CD14-positive monocyte (primary cell): ENCODE data around the gene CCDC33. TPM values are rescaled to one million over a fixed set of nuclear protein-coding genes. Genes with fewer than 3 reads are reported as not detected.

Experiments used
- DNase-seq, 3 donors: peaks; one replicate each; pipeline ENCODE4 v3.0.0-alpha.2; 2011 to 2022
- H2AFZ ChIP-seq: 2 replicates; pipeline ENCODE4 v1.6.0; 2012; ENCODE audit warnings: mild to moderate bottlenecking, low read depth, low read length, inconsistent platforms; ENCODE audit not compliant: insufficient read depth, poor library complexity, severe bottlenecking
- H3K27ac ChIP-seq, 2 donors: 1 replicate in 1 of 2; 2 replicates in 1 of 2; pipeline ENCODE4 v1.5.1; 2012 to 2013; ENCODE audit warnings: low read length in 2 of 2, control low read depth in 1 of 2, inconsistent platforms in 1 of 2, low read depth in 1 of 2, mild to moderate bottlenecking in 1 of 2
- H3K27me3 ChIP-seq, 2 donors: one replicate each; pipeline versions ENCODE4 v1.6.0 to v1.6.1; 2011 to 2013; ENCODE audit warnings: low read length in 2 of 2; ENCODE audit not compliant: control insufficient read depth in 2 of 2, insufficient read depth in 2 of 2
- H3K36me3 ChIP-seq, 2 donors: replicated peaks in 1 of 2; 1 replicate in 1 of 2; 2 replicates in 1 of 2; pipeline versions ENCODE4 v1.5.1 to v1.6.1; 2012 to 2013; ENCODE audit warnings: low read length in 2 of 2, control low read depth in 1 of 2, inconsistent platforms in 1 of 2, mild to moderate bottlenecking in 1 of 2; ENCODE audit not compliant: insufficient read depth in 2 of 2, control insufficient read depth in 1 of 2
- H3K4me1 ChIP-seq, 2 donors: 1 replicate in 1 of 2; 2 replicates in 1 of 2; pipeline versions ENCODE4 v1.5.1 to v1.6.1; 2012 to 2013; ENCODE audit warnings: low read length in 2 of 2, control low read depth in 1 of 2, inconsistent platforms in 1 of 2, mild to moderate bottlenecking in 1 of 2, moderate library complexity in 1 of 2; ENCODE audit not compliant: insufficient read depth in 2 of 2, control insufficient read depth in 1 of 2
- H3K4me2 ChIP-seq: replicated peaks from 2 replicates; pipeline ENCODE3; 2012; ENCODE audit warnings: low read length, moderate library complexity, mild to moderate bottlenecking; ENCODE audit not compliant: poor library complexity, severe bottlenecking; ENCODE audit errors: extremely low read depth
- H3K4me3 ChIP-seq, 3 experiments: fragments of 200-600 bp in 1 of 3; sonication (generic) in 1 of 3; replicated peaks in 1 of 3; 1 replicate in 2 of 3; 2 replicates in 1 of 3; pipeline ENCODE4 v1.5.1; 2011 to 2013; ENCODE audit warnings: low read length in 3 of 3, mild to moderate bottlenecking in 3 of 3, control low read depth in 2 of 3, low read depth in 2 of 3, inconsistent platforms in 1 of 3, moderate library complexity in 1 of 3
- H3K79me2 ChIP-seq: 2 replicates; pipeline ENCODE4 v1.6.0; 2012; ENCODE audit warnings: mild to moderate bottlenecking, control low read depth, inconsistent platforms, low read length, moderate library complexity; ENCODE audit not compliant: insufficient read depth
- H3K9ac ChIP-seq: 2 replicates; pipeline ENCODE4 v1.6.0; 2017; ENCODE audit warnings: low read length, mild to moderate bottlenecking; ENCODE audit not compliant: insufficient read depth, poor library complexity, severe bottlenecking
- H3K9me3 ChIP-seq, 2 donors: replicated peaks in 1 of 2; 1 replicate in 1 of 2; 2 replicates in 1 of 2; pipeline versions ENCODE4 v1.5.1 to v1.6.1; 2012 to 2013; ENCODE audit warnings: low read length in 2 of 2, control low read depth in 1 of 2; ENCODE audit not compliant: control insufficient read depth in 1 of 2, insufficient read depth in 1 of 2
- H4K20me1 ChIP-seq: 2 replicates; pipeline ENCODE4 v1.6.0; 2012; ENCODE audit warnings: mild to moderate bottlenecking, low read length, control low read depth, moderate library complexity; ENCODE audit not compliant: insufficient read depth
- H3K27ac Mint-ChIP-seq, 7 donors: one replicate each; pipeline ENCODE4 v1.8.0; 2020; ENCODE audit warnings: mild to moderate bottlenecking in 7 of 7, mixed read lengths in 7 of 7, moderate library complexity in 6 of 7, inconsistent platforms in 2 of 7
- H3K27me3 Mint-ChIP-seq, 3 donors: one replicate each; pipeline ENCODE4 v1.8.0; 2021 to 2022; ENCODE audit warnings: low read depth in 3 of 3, mild to moderate bottlenecking in 3 of 3, mixed read lengths in 3 of 3, moderate library complexity in 3 of 3, inconsistent platforms in 1 of 3
- H3K36me3 Mint-ChIP-seq, 2 donors: one replicate each; pipeline ENCODE4 v1.8.0; 2020; ENCODE audit warnings: mixed read lengths in 2 of 2, inconsistent platforms in 1 of 2, mild to moderate bottlenecking in 1 of 2
- H3K4me1 Mint-ChIP-seq: one replicate; pipeline ENCODE4 v1.8.0; 2020; ENCODE audit warnings: mild to moderate bottlenecking, mixed read lengths
- H3K4me3 Mint-ChIP-seq, 2 donors: one replicate each; pipeline ENCODE4 v1.8.0; 2020; ENCODE audit warnings: mild to moderate bottlenecking in 2 of 2, mixed read lengths in 2 of 2, moderate library complexity in 1 of 2
- H3K9me3 Mint-ChIP-seq, 7 donors: one replicate each; pipeline ENCODE4 v1.8.0; 2020 to 2022; ENCODE audit warnings: mixed read lengths in 7 of 7, mild to moderate bottlenecking in 6 of 7, moderate library complexity in 6 of 7, inconsistent platforms in 2 of 7
- CTCF ChIP-seq: fragments of 200-600 bp; IDR thresholded peaks from one replicate; pipeline ENCODE4 v1.8.0; 2022; ENCODE audit warnings: antibody characterized with exemption, mild to moderate bottlenecking
- WGBS: methylation state at CpG from one replicate; pipeline ENCODE4 v1.1.5; 2013; ENCODE audit warnings: missing lambda C conversion rate; ENCODE audit not compliant: insufficient coverage; 5-methylcytosine and 5-hydroxymethylcytosine counted together
- intact Hi-C, 2 donors: fragments of 100-400 bp; cut with micrococcal nuclease; formaldehyde crosslinking; loops; one replicate each; pipeline versions ENCODE4 v1.15.0 to v1.15.1; 2023
- polyA plus RNA-seq, 3 donors: library from polyadenylated mRNA; depleted of rRNA in 1 of 3; unstranded in 2 of 3; stranded (reverse) in 1 of 3; fragments of 300-500 nt in 2 of 3; fragments of >200 nt in 1 of 3; fragmentation: Illumina TruSeq in 2 of 3; gene quantifications; 1 replicate in 2 of 3; 2 replicates in 1 of 3; pipeline ENCODE4 v1.2.3, GENCODE V29; 2012 to 2021

Gene CCDC33
- polyA plus RNA-seq, 3 donors: not detected

GRCh38 chr15:74206801-74207281 is 29.3 kb upstream of the CCDC33 start:
- Histone ChIP-seq H3K36me3 (no peaks in the 10 kb centered on the region), H3K4me3 (no peak overlapping the region), H3K4me2 (no peak overlapping the region), H2AFZ (no peak overlapping the region), H3K9me3 (no peaks in the 10 kb centered on the region), H3K27me3 (no peaks in the 10 kb centered on the region), H4K20me1 (no peaks in the 10 kb centered on the region), H3K27ac (no peak overlapping the region), H3K9ac (no peak overlapping the region), H3K4me1 (no peaks in the 10 kb centered on the region), H3K79me2 (no peaks in the 10 kb centered on the region)
- 88% methylated on average over 6 of the region's 6 CpGs for WGBS
- Mint-ChIP-seq H3K4me3 (no peak overlapping the region), H3K27ac (no peak overlapping the region), H3K4me1 (peaks cover 1% of the 10 kb centered on the region), H3K9me3 (no peaks in the 10 kb centered on the region), H3K36me3 (no peaks in the 10 kb centered on the region), H3K27me3 (peaks cover 9 to 12% (median 11%) of the 10 kb centered on the region in 3 donors)
- TF ChIP-seq CTCF: no peak
- intact Hi-C loops: no loop called here
- no peak for DNase-seq

- Mint-ChIP-seq H3K36me3 (no peaks in the 10 kb centered on the region), H3K4me3 (no peak overlapping the region), H3K27ac (no peak overlapping the region), H3K27me3 (peaks cover 9 to 15% (median 11%) of the 10 kb centered on the region in 3 donors), H3K4me1 (peaks cover 1% of the 10 kb centered on the region), H3K9me3 (no peaks in the 10 kb centered on the region)
- no peak overlapping the region for H3K9ac ChIP-seq
- H3K79me2 ChIP-seq: no peaks in the 10 kb centered on the region
- no peaks in the 10 kb centered on the region for H3K36me3 ChIP-seq
- no peaks in the 10 kb centered on the region for H4K20me1 ChIP-seq
- H3K4me3 ChIP-seq: no peak overlapping the region
- no peaks in the 10 kb centered on the region for H3K9me3 ChIP-seq
- no peaks in the 10 kb centered on the region for H3K27me3 ChIP-seq
- intact Hi-C loops: no loop called here
- no peak overlapping the region for H3K4me2 ChIP-seq
- H3K27ac ChIP-seq: no peak overlapping the region
- no peak for TF ChIP-seq CTCF
- H2AFZ ChIP-seq: no peak overlapping the region
- DNase-seq: no peak
- WGBS: 99% methylated on average over 8 of the region's 16 CpGs
- H3K4me1 ChIP-seq: no peaks in the 10 kb centered on the region
Measured at GRCh38 chr15:74207652-74208440, 28.3 kb upstream of the CCDC33 start.
